Transverse colon (tissue), 4 donors: ENCODE measurements around the gene AP3B1.

Source experiments
- EP300 ChIP-seq: sonication (generic); formaldehyde crosslinking; IDR thresholded peaks from one replicate; pipeline ENCODE4 v1.6.1; 2017; ENCODE audit warnings: antibody characterized with exemption, low read depth
- POLR2A ChIP-seq: fragments of 450-650 bp; IDR thresholded peaks from one replicate; pipeline ENCODE4 v1.6.1; 2016; ENCODE audit warnings: antibody characterized with exemption, mild to moderate bottlenecking, moderate library complexity
- POLR2AphosphoS5 ChIP-seq, 3 donors: sonication (generic); formaldehyde crosslinking; IDR thresholded peaks; one replicate each; pipeline ENCODE4 v1.6.1; 2016; ENCODE audit warnings: antibody characterized with exemption in 3 of 3
- TF ChIP-seq, protein P1 (sequence below), 5 experiments: fragments of 200-600 bp in 3 of 5; fragments of 450-650 bp in 2 of 5; sonication (generic) in 3 of 5; IDR thresholded peaks; 1 replicate in 2 of 5; 2 replicates in 3 of 5; pipeline ENCODE4 v1.5.1; 2016 to 2017; ENCODE audit warnings: antibody characterized with exemption in 5 of 5, inconsistent platforms in 3 of 5, mild to moderate bottlenecking in 2 of 5, moderate library complexity in 1 of 5

DNA sequence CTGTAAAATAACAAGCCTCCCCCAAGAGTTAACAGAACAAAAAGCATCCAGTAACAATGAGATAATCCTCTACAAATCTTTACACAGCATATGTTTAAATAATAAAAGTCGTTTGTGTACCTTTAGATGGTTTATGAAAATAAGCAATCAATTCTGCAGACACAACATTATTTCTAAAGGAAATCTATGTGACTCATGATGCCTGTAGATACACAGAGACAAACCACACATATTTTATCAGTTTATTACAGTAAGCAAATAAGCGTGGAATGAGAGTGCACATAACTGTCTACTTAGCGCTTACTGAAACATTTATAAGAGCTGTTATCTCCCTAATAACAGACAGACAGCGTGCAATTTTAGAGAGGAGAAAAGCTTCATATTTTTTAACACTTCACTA, 243.6 kb downstream of the AP3B1 start:
- TF ChIP-seq EP300 (no peak), POLR2A (no peak), POLR2AphosphoS5 (IDR thresholded peaks at IDR 0.05) (no peak)
- TF ChIP-seq, protein P1, sequence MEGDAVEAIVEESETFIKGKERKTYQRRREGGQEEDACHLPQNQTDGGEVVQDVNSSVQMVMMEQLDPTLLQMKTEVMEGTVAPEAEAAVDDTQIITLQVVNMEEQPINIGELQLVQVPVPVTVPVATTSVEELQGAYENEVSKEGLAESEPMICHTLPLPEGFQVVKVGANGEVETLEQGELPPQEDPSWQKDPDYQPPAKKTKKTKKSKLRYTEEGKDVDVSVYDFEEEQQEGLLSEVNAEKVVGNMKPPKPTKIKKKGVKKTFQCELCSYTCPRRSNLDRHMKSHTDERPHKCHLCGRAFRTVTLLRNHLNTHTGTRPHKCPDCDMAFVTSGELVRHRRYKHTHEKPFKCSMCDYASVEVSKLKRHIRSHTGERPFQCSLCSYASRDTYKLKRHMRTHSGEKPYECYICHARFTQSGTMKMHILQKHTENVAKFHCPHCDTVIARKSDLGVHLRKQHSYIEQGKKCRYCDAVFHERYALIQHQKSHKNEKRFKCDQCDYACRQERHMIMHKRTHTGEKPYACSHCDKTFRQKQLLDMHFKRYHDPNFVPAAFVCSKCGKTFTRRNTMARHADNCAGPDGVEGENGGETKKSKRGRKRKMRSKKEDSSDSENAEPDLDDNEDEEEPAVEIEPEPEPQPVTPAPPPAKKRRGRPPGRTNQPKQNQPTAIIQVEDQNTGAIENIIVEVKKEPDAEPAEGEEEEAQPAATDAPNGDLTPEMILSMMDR (IDR thresholded peaks at IDR 0.05): no peak
